Right renal pelvis (tissue), 4 donors: ENCODE data around the gene PHETA2. TPM values are rescaled to one million over a fixed set of nuclear protein-coding genes. Genes with fewer than 3 reads are reported as not detected.

ENCODE experiments used
- DNase-seq, 4 donors: peaks; one replicate each; pipeline ENCODE4 v3.0.0-alpha.2; 2013; ENCODE audit warnings: low read depth in 4 of 4, low spot score in 3 of 4, missing footprints in 1 of 4
- polyA plus RNA-seq, 4 donors: library from polyadenylated mRNA; unstranded; fragments of 120-200 nt; gene quantifications; one replicate each; pipeline ENCODE4 v1.2.1, GENCODE V29; 2013; ENCODE audit not compliant: insufficient read length in 4 of 4

The PHETA2 gene
- 10 to 100 TPM; 10.4 to 13.4 (median 11.9) TPM for polyA plus RNA-seq

GRCh38 chr22:42074132-42074811 lies at the start of gene PHETA2:
Gene PHETA2 (plus strand): TSS chr22:42074248. CDS start chr22:42077294, 3,046 bp downstream.
- no peak for DNase-seq

- no peak for DNase-seq
Measured at GRCh38 chr22:42025421-42025820, 48.6 kb upstream of the PHETA2 start.

GRCh38 chr22:42026705-42027104 lies 47.3 kb upstream of the PHETA2 start:
- no peak for DNase-seq

- DNase-seq: no peak
Measured at GRCh38 chr22:42033263-42034181, 40.5 kb upstream of the PHETA2 start.

GRCh38 chr22:42035256-42035655 lies 38.8 kb upstream of the PHETA2 start:
- DNase-seq: no peak

- DNase-seq: no peak
Measured at GRCh38 chr22:42039271-42039670, 34.8 kb upstream of the PHETA2 start.

GRCh38 chr22:42041784-42042183 lies 32.3 kb upstream of the PHETA2 start:
- DNase-seq: no peak

GRCh38 chr22:42050641-42051180 lies 23.3 kb upstream of the PHETA2 start:
- no peak for DNase-seq

GRCh38 chr22:42052765-42053164 lies 21.3 kb upstream of the PHETA2 start:
- no peak for DNase-seq

- DNase-seq: no peak
Measured at GRCh38 chr22:42056757-42057511, 17.1 kb upstream of the PHETA2 start.

- DNase-seq: no peak
Measured at GRCh38 chr22:42060489-42060888, 13.6 kb upstream of the PHETA2 start.

- no peak for DNase-seq
Measured at GRCh38 chr22:42061041-42061440, 13.0 kb upstream of the PHETA2 start.

GRCh38 chr22:42062506-42063170 lies 11.4 kb upstream of the PHETA2 start:
- no peak for DNase-seq

- no peak for DNase-seq
Measured at GRCh38 chr22:42064629-42065028, 9.4 kb upstream of the PHETA2 start.

- DNase-seq: no peak
Measured at GRCh38 chr22:42065438-42066125, 8.5 kb upstream of the PHETA2 start.

- no peak for DNase-seq
Measured at GRCh38 chr22:42066126-42066761, 7.8 kb upstream of the PHETA2 start.

- no peak for DNase-seq
Measured at GRCh38 chr22:42066937-42067336, 7.1 kb upstream of the PHETA2 start.

- DNase-seq: no peak
Measured at GRCh38 chr22:42067671-42068251, 6.3 kb upstream of the PHETA2 start.

- no peak for DNase-seq
Measured at GRCh38 chr22:42068291-42068690, 5.8 kb upstream of the PHETA2 start.
